Osteocyte (in vitro differentiated cells): Measurements from ENCODE around the gene DLEC1. TPM values are rescaled to one million over a fixed set of nuclear protein-coding genes. Genes with fewer than 3 reads are reported as not detected.

Source experiments
- DNase-seq: peaks from one replicate; pipeline ENCODE4 v3.0.0; 2021; ENCODE audit warnings: mixed read lengths; ENCODE audit not compliant: unreplicated experiment; ENCODE audit errors: extremely low spot score
- H3K27ac Mint-ChIP-seq: one replicate; pipeline ENCODE4 v1.8.0; 2021; ENCODE audit warnings: mild to moderate bottlenecking, mixed read lengths; ENCODE audit not compliant: unreplicated experiment
- H3K27me3 Mint-ChIP-seq: one replicate; pipeline ENCODE4 v1.8.0; 2021; ENCODE audit warnings: mixed read lengths; ENCODE audit not compliant: unreplicated experiment
- H3K36me3 Mint-ChIP-seq: one replicate; pipeline ENCODE4 v1.8.0; 2021; ENCODE audit warnings: mixed read lengths; ENCODE audit not compliant: unreplicated experiment
- H3K4me1 Mint-ChIP-seq: one replicate; pipeline ENCODE4 v1.8.0; 2021; ENCODE audit warnings: mixed read lengths; ENCODE audit not compliant: unreplicated experiment
- H3K4me3 Mint-ChIP-seq: one replicate; pipeline ENCODE4 v1.8.0; 2021; ENCODE audit warnings: mild to moderate bottlenecking, moderate library complexity, mixed read lengths; ENCODE audit not compliant: unreplicated experiment
- H3K9me3 Mint-ChIP-seq: one replicate; pipeline ENCODE4 v1.8.0; 2021; ENCODE audit warnings: mixed read lengths; ENCODE audit not compliant: unreplicated experiment
- total RNA-seq: library from RNA; stranded (reverse); gene quantifications from 2 replicates; pipeline ENCODE4 v1.2.1, GENCODE V29; 2021
- TF ChIP-seq, protein P1 (sequence below): fragments of 200-600 bp; sonication (generic); IDR thresholded peaks from 2 replicates; pipeline ENCODE4 v1.5.0; 2021; ENCODE audit warnings: antibody characterized with exemption, mild to moderate bottlenecking, moderate library complexity

DLEC1 gene
- total RNA-seq, 1 donor from 2014 or later, result 0.62 TPM

DNA sequence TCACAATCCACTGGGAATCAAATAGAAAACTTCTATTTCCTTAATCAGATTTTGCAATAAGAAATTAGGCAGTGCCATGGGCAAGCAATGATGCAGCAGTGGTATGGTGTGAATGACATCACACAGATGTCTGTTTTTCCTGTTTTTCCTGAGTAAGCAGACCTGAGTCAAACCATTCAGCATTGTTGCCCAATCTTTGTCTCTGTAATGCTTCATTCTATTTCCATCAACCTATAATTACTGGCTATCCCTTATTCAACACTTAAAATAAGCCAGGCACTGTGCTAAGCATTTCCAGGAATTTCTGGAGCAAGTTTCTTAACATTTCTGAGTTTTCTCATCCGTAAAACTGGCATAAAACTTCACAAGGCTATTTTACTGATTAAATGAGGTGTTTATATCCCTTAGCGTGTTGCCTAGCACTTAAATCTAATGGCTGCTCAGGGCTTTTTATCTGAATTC lies 115.1 kb downstream of the DLEC1 start:
- H3K27ac Mint-ChIP-seq, result no peak overlapping the region
- no peak for DNase-seq

DNA sequence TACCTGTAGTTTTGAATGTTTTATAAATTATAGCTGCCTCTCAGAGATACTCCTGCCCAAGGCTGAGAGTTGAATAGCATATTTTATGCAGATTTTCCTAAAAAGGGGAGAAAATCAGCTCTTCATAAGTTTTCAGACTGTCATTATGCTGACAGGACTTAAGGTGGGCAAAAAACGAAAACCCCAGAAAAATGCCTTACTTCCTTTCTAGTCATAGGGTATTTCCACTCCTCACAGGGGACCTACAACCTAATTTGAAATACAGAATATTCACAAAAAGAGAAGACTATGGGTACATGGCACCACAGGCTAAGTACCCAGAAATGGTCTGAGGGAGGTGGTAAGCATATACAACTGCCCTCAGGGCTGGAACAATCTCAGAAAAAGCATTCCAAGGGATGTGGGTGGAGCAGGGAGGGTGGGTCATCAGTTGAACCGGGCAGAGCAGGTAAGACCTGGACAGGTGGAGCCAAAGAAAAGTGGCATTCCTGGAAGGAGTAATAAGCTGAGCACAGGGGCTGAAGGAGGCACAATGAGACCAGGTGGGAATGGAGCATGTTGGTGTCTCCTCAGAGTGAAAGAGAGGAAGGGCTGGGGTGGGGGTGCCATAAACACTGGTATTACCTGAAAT lies 115.7 kb downstream of the DLEC1 start:
- DNase-seq, result no peak
- Mint-ChIP-seq H3K4me1 (no peaks in the 10 kb centered on the region), H3K27ac (no peak overlapping the region), H3K27me3 (no peaks in the 10 kb centered on the region), H3K9me3 (no peaks in the 10 kb centered on the region), H3K4me3 (no peak overlapping the region), H3K36me3 (no peaks in the 10 kb centered on the region)
- TF ChIP-seq, protein P1, sequence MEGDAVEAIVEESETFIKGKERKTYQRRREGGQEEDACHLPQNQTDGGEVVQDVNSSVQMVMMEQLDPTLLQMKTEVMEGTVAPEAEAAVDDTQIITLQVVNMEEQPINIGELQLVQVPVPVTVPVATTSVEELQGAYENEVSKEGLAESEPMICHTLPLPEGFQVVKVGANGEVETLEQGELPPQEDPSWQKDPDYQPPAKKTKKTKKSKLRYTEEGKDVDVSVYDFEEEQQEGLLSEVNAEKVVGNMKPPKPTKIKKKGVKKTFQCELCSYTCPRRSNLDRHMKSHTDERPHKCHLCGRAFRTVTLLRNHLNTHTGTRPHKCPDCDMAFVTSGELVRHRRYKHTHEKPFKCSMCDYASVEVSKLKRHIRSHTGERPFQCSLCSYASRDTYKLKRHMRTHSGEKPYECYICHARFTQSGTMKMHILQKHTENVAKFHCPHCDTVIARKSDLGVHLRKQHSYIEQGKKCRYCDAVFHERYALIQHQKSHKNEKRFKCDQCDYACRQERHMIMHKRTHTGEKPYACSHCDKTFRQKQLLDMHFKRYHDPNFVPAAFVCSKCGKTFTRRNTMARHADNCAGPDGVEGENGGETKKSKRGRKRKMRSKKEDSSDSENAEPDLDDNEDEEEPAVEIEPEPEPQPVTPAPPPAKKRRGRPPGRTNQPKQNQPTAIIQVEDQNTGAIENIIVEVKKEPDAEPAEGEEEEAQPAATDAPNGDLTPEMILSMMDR, result no peak

More for the DNA sequence above, 115.1 kb downstream of the DLEC1 start:
- H3K4me3 Mint-ChIP-seq, result no peak overlapping the region
- H3K36me3 Mint-ChIP-seq, result no peaks in the 10 kb centered on the region
- no peaks in the 10 kb centered on the region for H3K27me3 Mint-ChIP-seq
- no peaks in the 10 kb centered on the region for H3K9me3 Mint-ChIP-seq
- TF ChIP-seq, protein P1, result no peak
- no peaks in the 10 kb centered on the region for H3K4me1 Mint-ChIP-seq

DNA sequence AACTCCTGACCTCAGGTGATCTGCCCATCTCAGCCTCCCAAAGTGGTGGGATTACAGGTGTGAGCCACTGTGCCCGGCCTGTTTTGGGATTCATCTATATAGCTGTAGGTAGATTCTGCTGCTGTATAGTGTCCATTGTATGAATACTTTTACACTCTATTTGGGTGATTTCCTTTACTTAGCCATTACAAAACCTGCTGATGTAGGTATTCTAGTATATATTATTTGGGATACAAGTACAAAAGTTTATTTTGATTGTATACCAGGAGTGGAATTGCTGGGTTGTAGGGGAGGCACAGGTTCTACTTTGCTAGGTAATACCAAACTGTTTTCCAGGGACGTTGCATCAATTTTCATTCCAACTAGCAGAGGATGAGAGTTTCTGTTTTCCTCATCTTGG lies 116.8 kb downstream of the DLEC1 start:
- Mint-ChIP-seq H3K36me3 (no peaks in the 10 kb centered on the region), H3K27ac (no peak overlapping the region), H3K4me3 (no peak overlapping the region), H3K4me1 (no peaks in the 10 kb centered on the region), H3K9me3 (no peaks in the 10 kb centered on the region), H3K27me3 (no peaks in the 10 kb centered on the region)
- DNase-seq, result no peak
- TF ChIP-seq, protein P1, result no peak

DNA sequence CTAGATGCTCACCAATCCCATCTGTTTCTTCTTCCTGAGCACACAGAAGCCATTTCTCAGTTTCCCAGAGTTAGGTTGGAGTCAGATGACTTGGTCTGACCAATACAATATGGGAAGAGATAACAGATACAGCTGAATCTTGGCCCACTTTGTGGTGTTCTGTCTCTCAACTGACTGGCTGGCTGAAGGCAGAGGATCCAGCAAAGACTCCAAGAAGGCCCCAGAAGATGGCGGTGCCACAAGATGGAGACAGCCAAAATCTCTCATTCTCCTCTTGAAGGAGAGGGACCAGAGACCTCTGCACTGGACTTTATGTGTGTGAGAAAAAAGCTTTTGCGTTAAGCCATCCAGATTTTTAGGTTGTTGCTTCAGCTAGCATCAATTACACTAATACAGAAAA lies 118.1 kb downstream of the DLEC1 start:
- H3K4me3 Mint-ChIP-seq, result no peak overlapping the region
- TF ChIP-seq, protein P1, result no peak
- no peak overlapping the region for H3K27ac Mint-ChIP-seq
- no peaks in the 10 kb centered on the region for H3K36me3 Mint-ChIP-seq
- H3K4me1 Mint-ChIP-seq, result no peaks in the 10 kb centered on the region
- no peaks in the 10 kb centered on the region for H3K9me3 Mint-ChIP-seq
- DNase-seq, result no peak
- H3K27me3 Mint-ChIP-seq, result no peaks in the 10 kb centered on the region

DNA sequence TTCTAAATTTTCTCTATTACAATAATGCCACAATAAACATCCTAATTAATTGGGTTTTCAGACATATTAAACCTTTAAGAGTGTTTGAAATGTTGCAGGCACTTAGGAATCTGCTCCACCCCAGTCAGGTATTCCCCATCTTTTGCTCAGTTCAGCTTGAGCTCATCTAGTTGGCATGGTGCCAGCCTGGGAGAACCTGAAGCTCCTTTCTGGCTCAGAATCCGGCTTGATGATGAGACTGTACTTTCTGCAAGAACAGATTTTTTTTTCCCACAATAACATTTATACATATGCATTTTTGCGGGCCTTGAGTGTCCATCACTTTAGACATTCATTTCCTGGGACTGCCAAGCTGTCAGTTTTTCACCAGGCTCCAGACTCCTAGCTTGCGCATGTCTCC lies 118.6 kb downstream of the DLEC1 start:
- Mint-ChIP-seq H3K27me3 (no peaks in the 10 kb centered on the region), H3K27ac (no peak overlapping the region), H3K36me3 (no peaks in the 10 kb centered on the region), H3K4me3 (no peak overlapping the region), H3K9me3 (no peaks in the 10 kb centered on the region), H3K4me1 (no peaks in the 10 kb centered on the region)
- TF ChIP-seq, protein P1, result no peak
- no peak for DNase-seq
